ENCODE measurements around the gene KCNIP1.

Gene KCNIP1

GRCh38 chr5:170597872-170598271 lies 94.1 kb downstream of the KCNIP1 start:
- DNase-seq (ENCODE audit: low spot score), result no peak

GRCh38 chr5:170599756-170600155 lies 95.9 kb downstream of the KCNIP1 start:
- no peak for DNase-seq (ENCODE audit: low spot score)

- DNase-seq (ENCODE audit: low spot score), result no peak
These were observed 97.8 kb downstream of the KCNIP1 start for GRCh38 chr5:170601619-170602018.

GRCh38 chr5:170603109-170603508 lies 99.3 kb downstream of the KCNIP1 start:
- no peak for DNase-seq (ENCODE audit: low spot score)

- DNase-seq (ENCODE audit: low spot score), result peak; percentile 21
These were observed 100.1 kb downstream of the KCNIP1 start for GRCh38 chr5:170603578-170604565.

- no peak for DNase-seq (ENCODE audit: low spot score)
These were observed 103.1 kb downstream of the KCNIP1 start for GRCh38 chr5:170606941-170607340.

- no peak for DNase-seq (ENCODE audit: low spot score)
These were observed 107.8 kb downstream of the KCNIP1 start for GRCh38 chr5:170611449-170612090.

- DNase-seq (ENCODE audit: low spot score), result no peak
These were observed 108.4 kb downstream of the KCNIP1 start for GRCh38 chr5:170612256-170612678.

GRCh38 chr5:170614065-170614490 lies 110.3 kb downstream of the KCNIP1 start:
- no peak for DNase-seq (ENCODE audit: low spot score)

GRCh38 chr5:170614720-170615119 lies 110.9 kb downstream of the KCNIP1 start:
- no peak for DNase-seq (ENCODE audit: low spot score)

GRCh38 chr5:170617533-170618490 lies 114.0 kb downstream of the KCNIP1 start:
- DNase-seq (ENCODE audit: low spot score), result no peak

GRCh38 chr5:170619869-170620268 lies 116.0 kb downstream of the KCNIP1 start:
- no peak for DNase-seq (ENCODE audit: low spot score)

GRCh38 chr5:170622933-170623332 lies 119.1 kb downstream of the KCNIP1 start:
- DNase-seq (ENCODE audit: low spot score), result no peak

- no peak for DNase-seq (ENCODE audit: low spot score)
These were observed 119.9 kb downstream of the KCNIP1 start for GRCh38 chr5:170623576-170624181.

GRCh38 chr5:170625221-170626165 lies 121.7 kb downstream of the KCNIP1 start:
- DNase-seq (ENCODE audit: low spot score), result no peak

- no peak for DNase-seq (ENCODE audit: low spot score)
These were observed 122.8 kb downstream of the KCNIP1 start for GRCh38 chr5:170626507-170627150.

GRCh38 chr5:170627271-170627670 lies 123.5 kb downstream of the KCNIP1 start:
- no peak for DNase-seq (ENCODE audit: low spot score)

- DNase-seq (ENCODE audit: low spot score), result no peak
These were observed 124.2 kb downstream of the KCNIP1 start for GRCh38 chr5:170628028-170628427.

GRCh38 chr5:170628691-170629565 lies 125.1 kb downstream of the KCNIP1 start:
- no peak for DNase-seq (ENCODE audit: low spot score)

Measured in hematopoietic multipotent progenitor cell treated with erythropoietin and hydrocortisone succinate and interleukin-3 and kit ligand, for 17 days (in vitro differentiated cells).